ENCODE results near the gene TNFRSF13B.
"Not testable (repeated sequence)": the region's sequence is repeated elsewhere in the genome, so short reads cannot be mapped to it uniquely, and the experiment has no call there.

TNFRSF13B gene

GRCh38 chr17:16986391-16986790, 14.5 kb upstream of the TNFRSF13B start:
- DNase-seq, result no peak

- no peak for DNase-seq
Measured at GRCh38 chr17:16981928-16982327, 10.0 kb upstream of the TNFRSF13B start.

- DNase-seq, result no peak
Measured at GRCh38 chr17:16980813-16981731, 9.2 kb upstream of the TNFRSF13B start.

- no peak for DNase-seq
Measured at GRCh38 chr17:16980061-16980460, 8.1 kb upstream of the TNFRSF13B start.

- not testable (repeated sequence) for DNase-seq
Measured at GRCh38 chr17:16979237-16979823, 7.4 kb upstream of the TNFRSF13B start.

GRCh38 chr17:16977932-16978331, 6.0 kb upstream of the TNFRSF13B start:
- DNase-seq, result no peak

- DNase-seq, result no peak
Measured at GRCh38 chr17:16976725-16977550, 5.0 kb upstream of the TNFRSF13B start.

- DNase-seq, result no peak
Measured at GRCh38 chr17:16975744-16976625, 4.1 kb upstream of the TNFRSF13B start.

GRCh38 chr17:16975277-16975651, 3.3 kb upstream of the TNFRSF13B start:
- DNase-seq, result no peak

- no peak for DNase-seq
Measured at GRCh38 chr17:16974569-16975276, 2.8 kb upstream of the TNFRSF13B start.

GRCh38 chr17:16973760-16974540, 2.0 kb upstream of the TNFRSF13B start:
- no peak for DNase-seq

- DNase-seq, result not testable (repeated sequence)
Measured at GRCh38 chr17:16973043-16973442, 1.1 kb upstream of the TNFRSF13B start.

GRCh38 chr17:16972346-16972745, 428 bp upstream of the TNFRSF13B start:
- DNase-seq, result no peak

GRCh38 chr17:16969931-16970906, 1.7 kb downstream of the TNFRSF13B start:
- no peak for DNase-seq

- DNase-seq, result no peak
Measured at GRCh38 chr17:16968786-16969185, 3.1 kb downstream of the TNFRSF13B start.

GRCh38 chr17:16962804-16963203, 9.1 kb downstream of the TNFRSF13B start:
- no peak for DNase-seq

GRCh38 chr17:16961792-16962191, 10.1 kb downstream of the TNFRSF13B start:
- no peak for DNase-seq

GRCh38 chr17:16961022-16961421, 10.9 kb downstream of the TNFRSF13B start:
- not testable (repeated sequence) for DNase-seq

- not testable (repeated sequence) for DNase-seq
Measured at GRCh38 chr17:16955011-16955410, 16.9 kb downstream of the TNFRSF13B start.

GRCh38 chr17:16954521-16954920, 17.4 kb downstream of the TNFRSF13B start:
- no peak for DNase-seq

Measured in activated CD4-positive, alpha-beta T cell treated with anti-CD3 and anti-CD28 coated beads for 48 hours (primary cell).